Transverse colon (tissue), 4 donors: ENCODE results near the gene CFAP97D2. TPM values are rescaled to one million over a fixed set of nuclear protein-coding genes. Genes with fewer than 3 reads are reported as not detected.

Experiments used
- DNase-seq: peaks from one replicate; pipeline ENCODE4 v3.0.0-alpha.2; 2019
- H3K27ac ChIP-seq, 4 donors: fragments of 200-600 bp; sonication (generic); 2 replicates each; pipeline ENCODE4 v1.5.1; 2016 to 2018; ENCODE audit warnings: inconsistent platforms in 4 of 4
- H3K27me3 ChIP-seq: fragments of 200-600 bp; sonication (generic); 2 replicates; pipeline ENCODE4 v1.5.1; 2017; ENCODE audit warnings: inconsistent platforms
- H3K36me3 ChIP-seq, 4 donors: fragments of 200-600 bp; sonication (generic); 2 replicates each; pipeline ENCODE4 v1.5.1; 2017 to 2019; ENCODE audit warnings: inconsistent platforms in 4 of 4
- H3K4me1 ChIP-seq, 4 donors: fragments of 200-600 bp; sonication (generic); 2 replicates each; pipeline ENCODE4 v1.5.1; 2017 to 2020; ENCODE audit warnings: inconsistent platforms in 4 of 4
- H3K4me3 ChIP-seq, 4 donors: fragments of 200-600 bp; sonication (generic); 1 replicate in 1 of 4; 2 replicates in 3 of 4; pipeline versions ENCODE4 v1.5.1 to v1.6.1; 2017 to 2019; ENCODE audit warnings: inconsistent platforms in 4 of 4
- H3K9me3 ChIP-seq, 2 donors: fragments of 200-600 bp; sonication (generic); 2 replicates each; pipeline ENCODE4 v1.5.1; 2017 to 2019; ENCODE audit warnings: inconsistent platforms in 2 of 2
- EP300 ChIP-seq: sonication (generic); formaldehyde crosslinking; IDR thresholded peaks from one replicate; pipeline ENCODE4 v1.6.1; 2017; ENCODE audit warnings: antibody characterized with exemption, low read depth
- POLR2A ChIP-seq: fragments of 450-650 bp; IDR thresholded peaks from one replicate; pipeline ENCODE4 v1.6.1; 2016; ENCODE audit warnings: antibody characterized with exemption, mild to moderate bottlenecking, moderate library complexity
- POLR2AphosphoS5 ChIP-seq, 3 donors: sonication (generic); formaldehyde crosslinking; IDR thresholded peaks; one replicate each; pipeline ENCODE4 v1.6.1; 2016; ENCODE audit warnings: antibody characterized with exemption in 3 of 3
- WGBS, 2 donors: methylation state at CpG; one replicate each; pipeline ENCODE4 v1.1.5; 2018; ENCODE audit warnings: low coverage in 1 of 2; 5-methylcytosine and 5-hydroxymethylcytosine counted together
- in situ Hi-C, 4 donors: fragments of 200-750 bp; cut with MboI; loops; one replicate each; pipeline versions ENCODE4 v1.15.0 to v1.15.1; 2017; ENCODE audit warnings: low sequenced_read_pairs in 3 of 4, low pct_ligation_motif_present in 1 of 4, low pct_unique_long_range_greater_than_20kb in 1 of 4
- intact Hi-C: fragments of 100-400 bp; cut with DNase I; formaldehyde crosslinking; loops from one replicate; pipeline ENCODE4 v1.15.1; 2023; ENCODE audit warnings: low total_unique reads
- total RNA-seq, 4 donors: library from RNA; depleted of rRNA; stranded (reverse); fragments of >200 nt; gene quantifications; one replicate each; pipeline ENCODE4 v1.1.0, GENCODE V29; 2016
- TF ChIP-seq, protein P1 (sequence below), 5 experiments: fragments of 200-600 bp in 3 of 5; fragments of 450-650 bp in 2 of 5; sonication (generic) in 3 of 5; IDR thresholded peaks; 1 replicate in 2 of 5; 2 replicates in 3 of 5; pipeline ENCODE4 v1.5.1; 2016 to 2017; ENCODE audit warnings: antibody characterized with exemption in 5 of 5, inconsistent platforms in 3 of 5, mild to moderate bottlenecking in 2 of 5, moderate library complexity in 1 of 5

The CFAP97D2 gene
- total RNA-seq, 4 donors from 2014 or later, result not detected

DNA sequence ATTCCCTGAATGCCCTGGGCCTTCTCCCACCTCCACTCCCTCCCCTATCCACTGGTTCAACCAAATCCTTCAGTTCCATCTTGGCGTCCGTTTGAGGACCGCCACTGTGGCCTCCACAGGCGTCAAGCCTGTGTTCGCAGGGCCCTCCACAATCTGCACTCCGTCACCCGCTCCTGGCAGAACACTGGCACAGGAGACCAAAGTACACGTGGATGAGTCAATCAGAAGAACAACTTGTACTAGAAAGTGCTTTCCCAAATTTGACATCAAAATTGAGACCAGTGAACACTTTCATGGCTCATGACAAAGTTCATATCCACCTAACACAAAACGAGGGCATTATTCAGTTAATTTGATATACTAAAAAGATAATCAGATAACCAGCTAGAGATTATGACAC is 49.1 kb downstream of the CFAP97D2 start:
- H3K4me1 ChIP-seq, result peaks cover 0 to 8% (median 0%) of the 10 kb centered on the region in 4 donors
- no peaks in the 10 kb centered on the region for H3K9me3 ChIP-seq
- H3K27me3 ChIP-seq, result peaks cover 27% of the 10 kb centered on the region
- no peaks in the 10 kb centered on the region for H3K36me3 ChIP-seq
- 71 to 77% methylated on average over 9 of the region's 9 CpGs for WGBS, 2 donors
- DNase-seq, result no peak
- H3K4me3 ChIP-seq, result no peak overlapping the region
- no peak overlapping the region for H3K27ac ChIP-seq
- intact Hi-C loops (no loop called here), in situ Hi-C loops (no loop called here)
- no peak for TF ChIP-seq POLR2A

DNA sequence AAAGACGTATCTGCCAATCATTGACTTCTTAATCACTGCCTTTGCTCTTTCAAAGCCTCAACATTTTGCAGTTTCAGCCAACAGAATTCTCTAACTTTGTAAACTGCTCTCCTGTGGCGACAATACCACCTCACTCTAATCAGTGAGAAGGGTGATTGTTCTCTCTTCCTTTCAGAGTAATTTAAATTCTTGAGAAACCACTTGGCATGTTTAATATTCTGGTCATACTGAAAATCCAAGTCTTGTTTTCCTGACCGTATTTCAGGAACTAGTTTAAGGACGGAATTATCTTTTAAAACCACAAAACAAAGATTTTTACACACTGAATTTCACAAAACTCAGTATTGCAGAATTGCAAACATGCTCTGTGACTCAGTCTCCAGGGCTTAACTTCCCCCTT is 50.4 kb downstream of the CFAP97D2 start:
- DNase-seq, result no peak
- in situ Hi-C loops, result no loop called here
- Histone ChIP-seq H3K9me3 (no peaks in the 10 kb centered on the region), H3K27me3 (peaks cover 27% of the 10 kb centered on the region), H3K27ac (no peak overlapping the region), H3K4me1 (peaks cover 0 to 12% (median 0%) of the 10 kb centered on the region in 4 donors), H3K36me3 (no peaks in the 10 kb centered on the region), H3K4me3 (no peak overlapping the region)
- TF ChIP-seq POLR2AphosphoS5 (IDR thresholded peaks at IDR 0.05) (no peak), EP300 (no peak), POLR2A (no peak)
- TF ChIP-seq, protein P1, sequence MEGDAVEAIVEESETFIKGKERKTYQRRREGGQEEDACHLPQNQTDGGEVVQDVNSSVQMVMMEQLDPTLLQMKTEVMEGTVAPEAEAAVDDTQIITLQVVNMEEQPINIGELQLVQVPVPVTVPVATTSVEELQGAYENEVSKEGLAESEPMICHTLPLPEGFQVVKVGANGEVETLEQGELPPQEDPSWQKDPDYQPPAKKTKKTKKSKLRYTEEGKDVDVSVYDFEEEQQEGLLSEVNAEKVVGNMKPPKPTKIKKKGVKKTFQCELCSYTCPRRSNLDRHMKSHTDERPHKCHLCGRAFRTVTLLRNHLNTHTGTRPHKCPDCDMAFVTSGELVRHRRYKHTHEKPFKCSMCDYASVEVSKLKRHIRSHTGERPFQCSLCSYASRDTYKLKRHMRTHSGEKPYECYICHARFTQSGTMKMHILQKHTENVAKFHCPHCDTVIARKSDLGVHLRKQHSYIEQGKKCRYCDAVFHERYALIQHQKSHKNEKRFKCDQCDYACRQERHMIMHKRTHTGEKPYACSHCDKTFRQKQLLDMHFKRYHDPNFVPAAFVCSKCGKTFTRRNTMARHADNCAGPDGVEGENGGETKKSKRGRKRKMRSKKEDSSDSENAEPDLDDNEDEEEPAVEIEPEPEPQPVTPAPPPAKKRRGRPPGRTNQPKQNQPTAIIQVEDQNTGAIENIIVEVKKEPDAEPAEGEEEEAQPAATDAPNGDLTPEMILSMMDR (IDR thresholded peaks at IDR 0.05), result no peak
- intact Hi-C loops, result no loop called here
- 58 to 69% methylated on average over 4 of the region's 4 CpGs for WGBS, 2 donors

DNA sequence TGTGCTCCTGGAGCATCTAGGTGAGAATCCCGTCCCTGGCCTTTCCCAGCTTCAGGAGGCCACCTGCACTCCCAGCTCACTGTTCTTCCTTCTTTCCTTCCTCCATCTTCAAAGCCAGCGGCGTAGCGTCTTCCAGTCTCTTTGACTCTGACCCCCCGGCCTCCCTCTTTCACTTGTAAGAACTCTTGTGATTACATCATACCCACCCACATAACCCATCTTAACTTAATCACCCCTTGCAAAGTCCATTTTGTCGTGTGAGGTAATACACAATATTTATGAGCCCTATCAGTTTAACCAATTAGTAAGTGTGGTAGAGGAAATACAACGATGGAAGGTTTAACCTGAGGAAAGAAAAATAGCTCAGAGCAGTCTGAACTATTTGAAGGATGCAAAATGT is 51.1 kb downstream of the CFAP97D2 start:
- H3K27me3 ChIP-seq, result peaks cover 27% of the 10 kb centered on the region
- H3K36me3 ChIP-seq, result no peaks in the 10 kb centered on the region
- TF ChIP-seq POLR2AphosphoS5 (IDR thresholded peaks at IDR 0.05) (no peak), POLR2A (no peak), EP300 (no peak)
- TF ChIP-seq, protein P1 (IDR thresholded peaks at IDR 0.05), result no peak
- no peak overlapping the region for H3K4me3 ChIP-seq
- 53 to 62% methylated on average over 7 of the region's 7 CpGs for WGBS, 2 donors
- DNase-seq, result no peak
- in situ Hi-C loops, result no loop called here
- no peaks in the 10 kb centered on the region for H3K9me3 ChIP-seq
- H3K4me1 ChIP-seq, result peaks cover 0 to 13% (median 0%) of the 10 kb centered on the region in 4 donors
- intact Hi-C loops, result no loop called here
- no peak overlapping the region for H3K27ac ChIP-seq

DNA sequence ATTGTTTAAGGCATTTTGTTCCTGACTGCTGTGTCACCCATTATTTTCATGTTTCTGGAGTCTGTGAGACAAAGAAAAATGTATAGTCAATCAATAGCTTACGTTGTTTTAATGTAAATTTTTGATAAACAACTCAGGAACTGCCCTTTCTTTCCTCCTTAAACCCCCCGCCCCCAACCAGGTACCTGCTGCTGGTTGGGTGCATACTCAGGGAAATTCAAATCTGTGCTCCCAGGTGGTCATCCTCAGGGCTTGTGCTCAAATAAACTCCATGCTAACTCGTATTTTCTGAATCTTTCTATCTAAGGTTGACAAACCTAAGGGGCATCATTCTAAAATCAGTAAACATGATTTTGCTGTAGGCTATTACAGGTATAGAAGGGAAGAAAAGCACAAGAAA is 51.5 kb downstream of the CFAP97D2 start:
- no peak overlapping the region for H3K27ac ChIP-seq
- no peak overlapping the region for H3K4me3 ChIP-seq
- intact Hi-C loops (no loop called here), in situ Hi-C loops (no loop called here)
- WGBS, 2 donors, result 47 to 56% methylated on average over 3 of the region's 3 CpGs
- no peak for DNase-seq
- peaks cover 0 to 15% (median 1%) of the 10 kb centered on the region in 4 donors for H3K4me1 ChIP-seq
- H3K27me3 ChIP-seq, result peaks cover 27% of the 10 kb centered on the region
- H3K9me3 ChIP-seq, result no peaks in the 10 kb centered on the region
- TF ChIP-seq POLR2A (no peak), POLR2AphosphoS5 (IDR thresholded peaks at IDR 0.05) (no peak), EP300 (no peak)
- TF ChIP-seq, protein P1 (IDR thresholded peaks at IDR 0.05), result no peak
- no peaks in the 10 kb centered on the region for H3K36me3 ChIP-seq

DNA sequence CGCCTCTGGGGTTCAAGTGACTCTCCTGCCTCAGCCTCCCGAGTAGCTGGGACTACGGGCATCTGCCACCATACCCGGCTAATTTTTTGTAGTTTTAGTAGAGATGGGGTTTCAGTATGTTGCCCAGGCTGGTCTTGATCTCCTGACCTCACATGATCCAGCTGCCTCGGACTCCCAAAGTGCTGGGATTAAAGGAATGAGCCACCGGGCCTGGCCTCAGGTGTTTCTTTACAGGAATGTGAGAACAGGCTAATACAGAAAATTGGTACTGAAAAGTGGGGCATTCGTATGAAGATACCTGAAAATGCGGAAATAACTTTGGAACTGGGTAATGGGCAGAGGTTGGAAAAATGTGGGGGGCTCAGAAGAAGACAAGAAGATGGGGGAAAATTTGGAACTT is 52.8 kb downstream of the CFAP97D2 start:
- DNase-seq, result no peak
- Histone ChIP-seq H3K27ac (no peak overlapping the region), H3K36me3 (peaks cover 0 to 3% (median 0%) of the 10 kb centered on the region in 4 donors), H3K27me3 (peaks cover 27% of the 10 kb centered on the region), H3K9me3 (no peaks in the 10 kb centered on the region), H3K4me3 (no peak overlapping the region), H3K4me1 (peaks cover 7 to 17% (median 9%) of the 10 kb centered on the region in 4 donors)
- intact Hi-C loops, result no loop called here
- TF ChIP-seq EP300 (no peak), POLR2A (no peak), POLR2AphosphoS5 (IDR thresholded peaks at IDR 0.05) (no peak)
- TF ChIP-seq, protein P1 (IDR thresholded peaks at IDR 0.05), result no peak
- in situ Hi-C loops, result no loop called here
- 81 to 84% methylated on average over 4 to 8 of the region's 8 CpGs for WGBS, 2 donors
